ENCODE measurements around the gene SNX1.

Gene SNX1

DNA sequence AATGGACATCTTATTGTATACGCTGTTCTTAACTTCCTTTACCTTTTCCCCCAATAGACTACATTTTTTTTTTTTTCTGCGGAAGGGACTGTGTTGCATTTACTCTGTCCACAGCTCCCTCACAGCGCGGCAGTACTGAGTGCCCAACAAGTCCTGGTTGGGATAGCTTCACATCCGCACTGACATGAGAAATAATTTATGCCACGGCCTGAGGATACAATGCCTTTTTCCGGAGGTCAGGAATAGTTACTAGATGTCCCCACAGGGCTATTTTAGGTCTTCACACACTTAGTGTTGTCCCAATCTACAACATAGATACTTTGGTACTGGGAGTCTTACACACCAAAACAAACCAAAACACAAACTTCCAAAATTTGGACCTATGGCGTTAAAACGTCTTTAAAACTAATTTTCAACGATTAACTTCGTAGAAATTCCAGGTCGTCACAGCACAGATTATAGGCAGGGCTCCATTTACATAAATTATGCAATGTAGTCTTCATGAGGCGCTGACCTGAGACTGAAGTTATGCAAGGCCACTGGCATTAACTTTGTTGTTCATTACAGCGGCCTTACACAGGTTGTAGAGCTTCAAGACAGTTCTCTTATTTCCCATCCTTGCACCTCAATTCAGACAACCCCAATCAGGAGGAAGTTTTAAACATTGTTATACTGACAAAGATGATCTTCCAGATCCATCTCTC, 68.0 kb downstream of the SNX1 start:
- TF ChIP-seq ZFX (IDR thresholded peaks at IDR 0.05; ENCODE audit: borderline replicate concordance): no peak
- TF ChIP-seq, protein P1, sequence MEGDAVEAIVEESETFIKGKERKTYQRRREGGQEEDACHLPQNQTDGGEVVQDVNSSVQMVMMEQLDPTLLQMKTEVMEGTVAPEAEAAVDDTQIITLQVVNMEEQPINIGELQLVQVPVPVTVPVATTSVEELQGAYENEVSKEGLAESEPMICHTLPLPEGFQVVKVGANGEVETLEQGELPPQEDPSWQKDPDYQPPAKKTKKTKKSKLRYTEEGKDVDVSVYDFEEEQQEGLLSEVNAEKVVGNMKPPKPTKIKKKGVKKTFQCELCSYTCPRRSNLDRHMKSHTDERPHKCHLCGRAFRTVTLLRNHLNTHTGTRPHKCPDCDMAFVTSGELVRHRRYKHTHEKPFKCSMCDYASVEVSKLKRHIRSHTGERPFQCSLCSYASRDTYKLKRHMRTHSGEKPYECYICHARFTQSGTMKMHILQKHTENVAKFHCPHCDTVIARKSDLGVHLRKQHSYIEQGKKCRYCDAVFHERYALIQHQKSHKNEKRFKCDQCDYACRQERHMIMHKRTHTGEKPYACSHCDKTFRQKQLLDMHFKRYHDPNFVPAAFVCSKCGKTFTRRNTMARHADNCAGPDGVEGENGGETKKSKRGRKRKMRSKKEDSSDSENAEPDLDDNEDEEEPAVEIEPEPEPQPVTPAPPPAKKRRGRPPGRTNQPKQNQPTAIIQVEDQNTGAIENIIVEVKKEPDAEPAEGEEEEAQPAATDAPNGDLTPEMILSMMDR (IDR thresholded peaks at IDR 0.05): no peak
- peak overlapping the region; percentile 86 for H3K27ac ChIP-seq

DNA sequence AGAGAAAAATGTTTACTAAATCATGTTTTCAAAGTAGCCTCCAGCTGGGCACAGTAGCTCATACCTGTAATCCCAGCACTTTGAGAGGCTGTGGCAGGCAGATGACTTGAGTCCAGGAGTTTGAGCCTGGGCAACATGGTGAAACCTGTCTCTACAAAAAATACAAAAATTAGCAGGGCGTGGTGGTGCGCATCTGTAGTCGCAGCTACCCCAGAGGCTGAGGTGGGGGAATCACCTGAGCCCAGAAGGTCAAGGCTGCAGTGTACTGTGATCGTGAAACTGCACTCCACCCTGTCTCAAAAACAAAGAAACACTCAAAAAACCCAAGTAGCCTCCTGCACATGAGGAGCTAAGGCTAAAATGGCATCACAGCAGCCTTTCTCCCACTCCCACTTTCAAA, 68.7 kb downstream of the SNX1 start:
- H3K27ac ChIP-seq: peak overlapping the region; percentile 86
- TF ChIP-seq ZFX (IDR thresholded peaks at IDR 0.05; ENCODE audit: borderline replicate concordance): no peak
- TF ChIP-seq, protein P1 (IDR thresholded peaks at IDR 0.05): no peak

DNA sequence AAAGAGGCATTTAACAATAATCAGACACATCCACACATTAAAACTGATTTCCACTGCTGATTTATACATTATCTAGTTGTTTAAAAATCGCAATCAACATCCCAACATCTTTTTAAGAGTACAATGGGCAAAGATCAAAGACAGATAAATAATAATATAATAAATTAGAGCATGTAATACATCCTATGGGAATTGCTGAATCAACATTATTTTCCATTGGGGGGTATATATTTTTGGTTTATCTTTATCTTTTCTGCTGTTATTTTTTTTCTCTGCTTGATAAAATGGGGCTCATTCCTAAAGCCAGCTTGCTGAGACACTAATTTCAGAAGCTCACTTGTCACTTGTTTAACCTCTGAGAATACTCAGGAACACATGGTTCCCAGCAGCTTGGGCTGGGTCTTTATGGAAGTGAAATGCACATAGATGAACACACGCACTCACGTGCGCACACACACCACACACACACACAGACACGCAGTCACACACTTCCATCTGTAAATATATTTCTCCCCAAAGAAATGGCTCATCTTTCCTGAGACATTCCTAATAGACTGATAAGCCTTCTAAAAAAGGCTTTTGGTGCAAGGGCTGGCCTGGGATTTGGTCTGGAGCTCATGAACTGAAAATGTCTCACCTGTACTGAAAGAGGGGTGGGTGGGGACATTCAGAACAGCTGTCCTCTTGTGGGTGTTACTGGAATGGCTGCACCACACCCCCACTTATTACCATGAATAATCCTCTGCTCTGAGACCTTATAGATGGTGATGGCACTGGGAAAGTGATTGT, 70.5 kb downstream of the SNX1 start:
- H3K27ac ChIP-seq: no peak overlapping the region

DNA sequence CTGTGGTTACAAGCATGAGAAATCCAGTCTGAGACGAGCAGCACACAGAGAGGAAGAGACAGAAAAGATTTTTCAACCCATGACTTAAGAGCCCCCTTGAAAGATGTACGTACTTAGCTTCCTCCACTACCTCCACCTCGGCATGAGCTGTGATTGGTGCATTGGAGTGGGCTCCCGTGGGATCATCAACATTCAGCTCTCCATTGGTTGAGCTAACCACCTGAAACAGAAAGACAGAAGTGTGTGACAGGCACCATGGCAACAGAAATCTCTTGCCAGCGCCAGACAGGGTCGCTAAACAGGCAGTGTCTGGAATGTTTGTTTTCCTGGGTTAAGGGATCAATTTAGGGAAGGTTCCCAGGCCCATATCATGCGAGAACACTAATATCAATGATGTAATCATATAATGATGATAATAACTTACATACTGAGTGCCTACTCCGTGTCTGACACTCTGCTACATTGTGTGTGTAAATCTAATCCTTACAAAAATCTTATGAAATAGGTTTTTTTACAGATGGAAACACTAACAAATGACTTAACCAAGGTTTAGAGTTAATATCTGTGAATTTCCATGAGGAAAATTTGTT, 84.5 kb downstream of the SNX1 start:
- TF ChIP-seq, protein P1 (IDR thresholded peaks at IDR 0.05): no peak
- TF ChIP-seq ZFX (IDR thresholded peaks at IDR 0.05; ENCODE audit: borderline replicate concordance): no peak
- H3K27ac ChIP-seq: no peak overlapping the region

More for the DNA sequence above, 70.5 kb downstream of the SNX1 start:
- TF ChIP-seq ZFX (IDR thresholded peaks at IDR 0.05; ENCODE audit: borderline replicate concordance): no peak
- TF ChIP-seq, protein P1 (IDR thresholded peaks at IDR 0.05): no peak

DNA sequence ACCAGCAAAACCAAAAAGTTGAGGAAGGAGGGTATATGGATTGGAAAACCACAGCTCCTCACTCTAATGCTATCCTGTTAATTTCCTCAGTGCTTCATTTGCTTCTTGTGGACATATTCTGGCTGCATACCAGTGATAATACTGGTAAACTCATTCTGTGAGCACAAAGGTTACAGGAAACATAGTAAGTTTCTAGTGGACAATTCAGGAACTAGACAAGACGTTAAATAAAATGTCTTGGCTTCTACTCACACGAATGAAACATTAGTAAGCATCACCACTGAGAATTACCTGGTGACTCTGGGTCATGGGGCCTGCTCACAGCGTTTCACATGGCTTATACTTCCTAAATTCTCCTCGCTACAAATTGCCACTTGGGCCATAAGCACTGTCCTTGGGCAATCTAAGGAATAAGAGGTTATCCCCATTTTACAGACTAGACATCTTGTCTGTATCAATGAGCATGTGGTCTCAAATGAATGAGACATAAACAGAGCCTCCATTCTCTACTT, 87.1 kb downstream of the SNX1 start:
- no peak overlapping the region for H3K27ac ChIP-seq
- no peak for TF ChIP-seq ZFX (IDR thresholded peaks at IDR 0.05; ENCODE audit: borderline replicate concordance)
- TF ChIP-seq, protein P1 (IDR thresholded peaks at IDR 0.05): no peak

DNA sequence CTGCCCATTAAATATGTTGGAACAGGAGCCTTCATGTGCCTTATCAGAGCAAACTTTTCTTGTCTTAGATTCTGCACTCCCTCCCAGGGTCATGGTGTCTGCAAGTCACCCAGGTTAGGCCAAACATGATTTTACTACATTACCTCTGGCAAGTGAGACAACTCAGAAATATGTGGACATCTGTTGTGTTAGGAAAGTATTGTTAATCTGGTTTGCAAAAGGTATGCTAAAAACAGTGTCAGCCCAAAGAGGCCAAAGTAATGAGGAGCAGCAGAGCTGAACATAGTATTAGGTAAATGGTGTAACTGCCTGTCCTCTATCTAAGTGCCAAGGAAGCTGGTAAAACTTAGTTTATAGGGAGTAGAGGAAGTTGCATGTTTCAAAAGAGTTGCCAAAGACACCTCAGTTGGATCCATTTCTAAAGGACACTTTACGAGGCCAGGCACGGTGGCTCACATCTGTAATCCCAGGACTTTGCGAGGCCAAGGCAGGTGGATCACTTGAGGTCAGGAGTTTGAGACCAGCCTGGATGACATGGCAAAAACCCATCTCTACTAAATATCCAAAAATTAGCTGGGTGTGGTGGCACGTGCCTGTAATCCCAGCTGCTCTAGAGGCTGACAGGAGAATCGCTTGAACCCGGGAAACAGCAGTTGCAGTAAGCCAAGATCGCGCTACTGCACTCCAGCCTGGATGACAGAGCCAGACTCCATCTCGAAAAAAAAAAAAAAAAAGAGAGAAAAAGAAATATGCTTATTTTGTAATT, 89.5 kb downstream of the SNX1 start:
- no peak for TF ChIP-seq ZFX (IDR thresholded peaks at IDR 0.05; ENCODE audit: borderline replicate concordance)
- TF ChIP-seq, protein P1 (IDR thresholded peaks at IDR 0.05): no peak
- no peak overlapping the region for H3K27ac ChIP-seq

Measured in 22Rv1 (cell line).